DLD1 (cell line): ENCODE results near the gene SDC4.

Source experiments
- in situ Hi-C: cut with HindIII; loops from 2 replicates; pipeline ENCODE4 v1.10.0; 2017; ENCODE audit warnings: low sequenced_read_pairs

Gene SDC4

DNA sequence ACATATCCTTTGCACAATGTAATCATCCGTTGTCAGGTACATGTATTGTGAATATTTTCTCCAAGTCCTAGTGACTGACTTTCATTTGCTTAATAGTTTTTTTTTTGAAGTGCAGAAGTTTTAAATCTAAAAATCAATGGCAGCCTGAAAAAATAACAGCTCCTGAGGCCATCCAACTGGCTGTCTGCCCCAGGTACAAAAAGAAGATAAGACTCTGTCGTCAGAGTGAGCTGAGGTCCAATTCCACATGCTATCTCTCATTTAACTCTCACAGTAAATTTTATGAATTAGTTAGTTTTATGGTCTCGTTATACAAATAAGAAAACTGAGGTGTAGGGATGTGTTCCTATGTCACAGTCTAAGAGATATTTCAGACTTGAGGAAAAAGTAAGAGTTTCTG is 72.9 kb downstream of the SDC4 start:
- in situ Hi-C loops, result loop anchor here (25.0 kb wide), 1 partner anchor 88 kb away; no protein-coding TSS in a partner anchor
